HG02973 (cell line): Measurements from ENCODE around the gene AK5.
A peak's percentile ranks its signal among the peaks of the same experiment; 100 is the strongest.
"Not testable (repeated sequence)": the region's sequence is repeated elsewhere in the genome, so short reads cannot be mapped to it uniquely, and the experiment has no call there.

Source experiments
- ATAC-seq: cut with Tn5 transposase; IDR thresholded peaks from one replicate; pipeline ENCODE4 v1.9.1; 2021; ENCODE audit warnings: moderate library complexity; ENCODE audit not compliant: unreplicated experiment

Gene AK5

GRCh38 chr1:77287535-77287934, 5.7 kb downstream of the AK5 start:
- ATAC-seq = no peak

- ATAC-seq = no peak
Observed at GRCh38 chr1:77288275-77288674, 6.5 kb downstream of the AK5 start.

DNA sequence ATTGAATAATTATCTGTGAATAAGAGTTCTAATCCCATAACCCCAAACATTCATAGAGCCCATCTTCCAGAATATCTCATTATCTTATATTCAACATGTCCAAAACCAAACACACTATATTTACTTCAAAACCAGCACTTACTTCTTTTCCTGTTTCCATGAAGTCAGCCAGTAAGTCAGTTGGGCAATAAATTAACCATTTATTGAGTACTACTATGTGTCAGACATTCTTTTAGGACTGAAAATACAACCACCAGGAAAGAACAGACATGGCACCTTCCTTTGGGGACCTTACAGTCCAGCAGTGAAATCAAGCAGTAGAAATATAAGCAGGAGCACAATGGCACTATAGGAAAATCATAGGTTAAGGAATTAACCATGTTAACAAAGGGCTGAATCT, 8.8 kb downstream of the AK5 start:
- no peak for ATAC-seq

DNA sequence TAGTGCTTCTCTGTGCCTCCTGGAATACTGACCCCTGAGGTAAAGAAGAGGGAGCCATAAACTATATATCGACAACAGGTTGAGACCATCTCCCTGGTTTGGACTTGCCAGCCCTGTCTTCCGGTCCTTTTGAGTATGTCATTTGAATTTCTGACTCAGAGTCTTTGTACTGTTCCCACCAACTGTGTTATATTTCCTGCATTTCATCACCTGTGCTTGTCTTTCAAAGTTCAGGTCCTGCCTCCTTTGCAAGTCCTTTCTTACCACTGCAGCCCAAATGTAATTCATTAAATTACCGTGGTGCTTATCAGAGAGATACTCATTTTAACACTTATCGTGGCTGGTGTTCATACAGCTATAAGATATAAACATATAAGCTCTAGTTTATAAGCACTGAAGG, 10.7 kb downstream of the AK5 start:
- no peak for ATAC-seq

DNA sequence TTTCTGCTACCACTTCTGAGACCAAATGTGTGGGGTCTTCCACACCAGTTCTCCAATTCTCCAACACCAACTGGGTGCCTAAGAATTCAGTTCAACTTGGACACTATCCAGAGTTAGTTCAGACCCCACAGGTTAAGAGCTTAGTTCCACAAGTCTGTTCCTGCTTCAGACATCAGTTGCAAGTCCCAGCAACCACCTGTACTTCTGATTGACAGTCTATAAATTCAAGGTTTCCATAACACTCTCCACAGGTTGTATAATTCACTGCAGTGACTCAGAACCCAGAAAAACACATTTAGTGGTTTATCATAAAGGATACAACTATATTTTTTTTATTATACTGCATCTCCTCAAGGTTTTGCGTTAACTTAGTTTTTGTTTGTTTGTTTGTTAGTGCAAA, 18.7 kb downstream of the AK5 start:
- no peak for ATAC-seq

- ATAC-seq = peak; percentile 70
Observed at GRCh38 chr1:77303387-77303786, 21.6 kb downstream of the AK5 start.

DNA sequence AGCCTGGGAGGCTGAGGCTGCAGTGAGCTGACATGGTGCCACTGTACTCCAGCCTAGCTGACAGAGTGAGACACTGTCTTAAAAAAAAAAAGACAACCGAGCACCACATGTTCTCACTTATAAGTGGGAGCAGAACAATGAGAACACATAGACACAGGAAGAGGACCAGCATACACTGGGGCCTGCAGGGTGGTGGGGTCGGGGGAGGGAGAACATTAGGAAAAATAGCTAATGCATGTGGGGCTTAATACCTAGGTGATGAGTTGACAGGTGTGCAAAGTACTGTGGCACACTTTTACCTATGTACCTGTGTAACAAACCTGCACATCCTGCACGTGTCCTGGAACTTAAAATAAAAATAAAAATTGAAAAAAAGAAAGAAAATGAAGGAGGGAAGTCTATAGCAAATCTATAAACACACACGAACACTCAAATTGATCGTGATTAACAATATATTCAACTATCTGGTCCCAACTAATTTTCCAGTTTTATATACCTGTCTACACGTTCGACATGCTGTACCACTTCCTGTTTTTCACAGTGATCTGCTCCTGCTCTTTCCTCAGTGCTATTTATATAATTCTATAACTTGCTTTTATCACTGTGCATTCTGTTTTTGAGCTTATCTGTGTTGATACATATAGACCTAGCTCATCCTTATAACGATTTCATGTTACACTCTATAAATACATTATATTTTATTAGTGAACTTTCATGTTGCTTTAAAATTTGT, 27.2 kb downstream of the AK5 start:
- ATAC-seq = no peak

DNA sequence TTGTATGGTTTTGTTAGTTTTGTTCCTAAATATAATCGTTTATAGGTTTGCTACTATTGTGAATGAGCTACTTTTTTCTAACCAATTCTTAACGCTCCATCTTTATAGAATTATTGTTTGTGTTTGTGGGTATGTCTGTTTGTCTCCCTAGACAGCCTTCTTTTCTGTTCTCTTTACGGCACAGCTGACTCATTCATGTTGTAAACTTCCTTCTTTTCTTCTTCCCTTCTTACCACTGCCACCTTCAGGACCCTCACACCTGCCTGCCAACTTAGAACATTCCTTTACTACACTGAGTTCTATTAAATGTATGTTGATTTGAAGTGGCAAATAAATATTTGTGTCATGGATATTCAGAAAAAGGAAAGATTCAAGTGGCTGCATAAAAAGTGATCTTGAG, 29.1 kb downstream of the AK5 start:
- no peak for ATAC-seq

DNA sequence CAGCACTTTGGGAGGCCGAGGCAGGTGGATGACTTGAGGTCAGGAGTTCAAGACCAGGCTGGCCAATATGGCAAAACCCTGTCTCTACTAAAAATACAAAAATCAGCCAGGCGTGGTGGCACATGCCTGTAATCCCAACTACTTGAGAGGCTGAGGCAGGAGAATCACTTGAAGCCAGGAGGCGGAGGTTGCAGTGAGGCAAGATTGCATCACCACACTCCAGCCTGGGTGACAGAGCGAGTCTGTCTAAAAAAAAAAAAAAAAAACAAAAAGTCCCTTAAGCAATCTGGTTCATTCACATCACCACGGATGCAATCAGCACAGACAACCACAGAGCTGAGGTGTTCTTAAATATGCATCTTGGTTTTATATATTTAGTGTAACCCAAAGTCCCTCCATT, 30.5 kb downstream of the AK5 start:
- not testable (repeated sequence) for ATAC-seq

DNA sequence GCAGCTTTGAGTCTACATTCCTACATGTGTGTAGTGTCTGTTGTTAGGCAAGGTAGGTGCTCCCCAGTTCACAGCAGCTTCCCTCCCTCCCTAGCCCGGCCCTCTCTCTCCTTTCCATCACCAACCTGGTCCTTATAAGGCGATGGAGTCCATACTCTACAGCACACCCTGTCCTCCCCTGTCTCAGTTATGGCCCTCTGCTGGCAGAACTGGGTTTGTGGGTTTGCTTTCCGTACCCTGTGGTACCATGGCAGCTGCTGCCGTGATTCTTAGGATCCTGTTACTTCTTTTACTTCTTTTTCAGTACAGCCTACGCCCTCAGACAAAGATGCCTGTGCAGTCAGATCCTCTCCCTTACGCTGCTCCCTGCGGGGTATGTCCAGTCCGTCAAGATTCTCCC, 31.7 kb downstream of the AK5 start:
- no peak for ATAC-seq

GRCh38 chr1:77316006-77316405, 34.2 kb downstream of the AK5 start:
- no peak for ATAC-seq

- no peak for ATAC-seq
Observed at GRCh38 chr1:77316966-77317365, 35.1 kb downstream of the AK5 start.

- no peak for ATAC-seq
Observed at GRCh38 chr1:77319036-77319705, 37.4 kb downstream of the AK5 start.

DNA sequence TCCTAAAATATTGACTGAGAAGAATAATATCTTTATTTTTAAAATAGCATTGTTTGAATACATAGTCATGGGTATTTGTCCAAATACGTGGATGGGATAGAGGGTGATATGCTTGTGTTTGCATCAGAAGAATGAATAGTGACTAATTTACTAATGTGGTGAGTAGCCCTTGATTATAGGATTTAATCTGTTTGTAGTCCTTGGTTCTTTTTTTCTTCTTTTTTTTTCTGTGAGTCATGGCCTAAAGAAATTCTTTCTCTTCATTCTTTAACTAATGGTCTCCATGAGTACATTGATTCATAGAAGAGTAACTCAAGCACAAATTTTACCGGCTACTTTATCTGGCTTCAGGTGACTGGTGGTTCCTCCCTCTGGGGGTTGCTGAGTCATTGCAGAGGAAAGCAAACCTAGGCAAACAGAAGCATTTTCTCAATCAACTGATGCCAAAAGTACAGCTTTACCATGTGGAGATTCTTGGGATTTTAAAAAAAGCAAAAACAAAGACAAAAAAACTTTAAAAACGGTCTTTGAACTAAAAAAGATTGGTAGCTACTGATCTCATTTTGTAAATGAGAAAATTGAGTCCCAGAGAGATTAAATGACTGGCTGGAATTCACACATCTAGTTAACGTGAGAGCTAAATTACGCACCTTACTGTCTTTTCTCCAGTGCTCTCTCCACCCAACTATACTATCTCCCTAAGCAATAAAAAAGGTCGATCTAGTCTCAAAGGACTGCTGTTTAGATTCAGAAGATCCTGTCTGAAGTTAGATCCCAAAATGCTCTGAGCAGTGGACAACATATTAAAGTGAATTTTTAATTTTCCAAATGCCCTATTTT, 40.5 kb downstream of the AK5 start:
- no peak for ATAC-seq

GRCh38 chr1:77333501-77333900, 51.7 kb downstream of the AK5 start:
- ATAC-seq = no peak

DNA sequence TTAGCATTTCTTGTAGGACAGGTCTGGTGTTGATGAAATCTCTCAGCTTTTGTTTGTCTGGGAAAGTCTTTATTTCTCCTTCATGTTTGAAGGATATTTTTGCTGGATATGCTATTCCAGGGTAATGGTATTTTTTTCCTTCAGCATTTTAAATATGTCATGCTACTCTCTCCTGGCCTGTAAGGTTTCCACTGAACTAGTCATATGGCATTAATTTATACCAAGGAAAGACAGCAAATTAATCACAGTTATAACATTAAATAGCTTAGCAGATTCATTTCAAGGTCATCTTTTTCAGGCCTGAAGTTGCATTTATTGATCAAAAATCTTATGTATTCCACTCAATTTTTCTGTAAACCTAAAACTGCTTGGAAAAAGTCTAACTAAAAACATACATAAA, 54.9 kb downstream of the AK5 start:
- no peak for ATAC-seq

DNA sequence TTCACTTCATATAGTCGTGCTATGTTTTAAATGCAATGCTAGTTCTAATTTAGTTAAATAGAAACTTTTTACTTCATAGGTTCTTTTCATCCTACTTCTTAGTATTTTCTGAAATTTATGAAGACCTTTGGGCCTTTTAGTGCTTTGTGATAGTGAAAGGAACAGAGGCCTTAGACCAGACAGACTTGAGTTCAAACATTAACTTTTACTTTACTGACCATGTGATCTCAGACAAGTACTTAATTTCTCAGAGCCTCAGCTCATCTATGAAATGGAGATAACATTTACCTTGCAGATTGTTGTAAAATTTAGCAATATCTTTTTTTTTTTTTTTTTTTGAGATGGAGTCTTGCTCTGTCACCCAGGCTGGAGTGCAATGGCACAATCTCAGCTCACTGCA, 57.5 kb downstream of the AK5 start:
- ATAC-seq = no peak

DNA sequence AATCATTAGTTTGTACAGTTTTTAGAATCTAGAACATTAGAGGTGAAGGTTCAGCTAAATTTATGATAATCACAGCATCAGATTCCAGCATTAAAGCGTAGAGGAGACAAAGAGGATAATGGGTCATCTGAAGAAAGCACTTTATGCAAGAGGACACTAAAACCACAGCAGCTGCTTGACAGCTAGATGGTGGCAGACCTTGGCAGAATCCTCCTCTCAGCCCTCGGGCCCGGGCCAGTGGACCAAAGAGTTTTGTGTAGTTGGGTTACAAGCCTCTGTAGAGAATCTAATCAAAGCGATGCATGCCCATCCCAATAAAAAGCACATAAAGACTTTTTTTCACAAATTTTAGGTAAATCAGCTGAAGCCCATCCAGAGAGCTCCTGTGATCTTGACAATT, 59.4 kb downstream of the AK5 start:
- ATAC-seq = no peak

- no peak for ATAC-seq
Observed at GRCh38 chr1:77342745-77343144, 60.9 kb downstream of the AK5 start.

DNA sequence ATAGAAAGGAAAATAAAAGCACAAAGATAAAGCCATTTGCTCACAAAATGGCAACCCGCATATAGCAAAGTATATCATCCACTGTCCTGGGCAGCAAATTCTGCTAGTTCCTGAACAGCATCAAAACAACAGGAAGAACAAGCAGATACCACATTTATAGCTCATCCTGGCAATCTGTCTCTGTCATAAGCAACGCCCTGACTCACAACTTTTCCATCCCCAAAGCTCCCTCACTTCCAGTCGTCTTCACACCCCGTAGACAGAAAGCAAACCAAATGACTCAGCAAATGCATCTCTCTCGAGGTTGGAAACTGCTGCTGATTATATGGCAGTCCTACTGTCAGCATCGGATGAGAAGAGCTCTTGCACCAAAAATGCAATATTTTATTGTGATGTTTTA, 65.8 kb downstream of the AK5 start:
- ATAC-seq = no peak

DNA sequence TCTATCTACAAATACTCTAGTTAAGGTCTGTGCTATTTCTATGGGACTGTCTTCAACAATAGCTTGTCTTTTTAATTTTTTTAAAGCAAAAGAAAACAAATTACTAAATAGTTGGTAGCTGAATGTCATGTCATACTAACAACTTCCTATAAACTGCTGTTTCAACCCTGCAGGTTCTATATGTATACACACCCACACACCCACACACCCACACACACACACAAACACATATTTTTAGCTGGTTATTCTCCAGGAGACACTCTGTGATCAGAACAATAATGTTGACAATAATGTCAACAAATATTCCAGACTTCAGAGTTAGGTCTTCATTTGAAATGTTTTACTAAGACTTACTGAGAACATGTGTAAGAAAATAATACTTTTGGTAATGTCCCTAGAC, 66.7 kb downstream of the AK5 start:
- no peak for ATAC-seq

GRCh38 chr1:77349275-77349674, 67.5 kb downstream of the AK5 start:
- ATAC-seq = no peak
